ENCODE measurements around the gene TPSG1. TPM values are rescaled to one million over a fixed set of nuclear protein-coding genes. Genes with fewer than 3 reads are reported as not detected.

The TPSG1 gene
- total and polyA plus RNA-seq, 7 experiments from 2014 or later = not detected

- no peaks in the 10 kb centered on the region for H3K27me3 Mint-ChIP-seq
- H3K27ac Mint-ChIP-seq = no peak overlapping the region
- CTCF ChIA-PET = no interaction called here
- no peaks in the 10 kb centered on the region for H3K36me3 Mint-ChIP-seq
- Histone ChIP-seq H3K27me3 (ENCODE audit: control insufficient read depth in 2 of 2, insufficient read depth in 2 of 2, low read length in 2 of 2) (no peaks in the 10 kb centered on the region), H3K36me3 (ENCODE audit: control insufficient read depth in 2 of 3, insufficient read depth in 3 of 3, low read length in 3 of 3) (no peaks in the 10 kb centered on the region), H3K4me1 (ENCODE audit: control insufficient read depth in 2 of 2, insufficient read depth in 2 of 2, low read length in 2 of 2) (no peaks in the 10 kb centered on the region), H3K27ac (ENCODE audit: low read depth, low read length) (no peak overlapping the region), H3K9me3 (ENCODE audit: control insufficient read depth in 2 of 3, low read length in 3 of 3) (no peaks in the 10 kb centered on the region), H3K4me3 (ENCODE audit: low read length) (no peak overlapping the region)
- DNase-seq (no peak), ATAC-seq (no peak)
- no peaks in the 10 kb centered on the region for H3K9me3 Mint-ChIP-seq
- intact Hi-C loops (cut with micrococcal nuclease) = no loop called here
- no peaks in the 10 kb centered on the region for H3K4me1 Mint-ChIP-seq
- no peak overlapping the region for H3K4me3 Mint-ChIP-seq
- POLR2A ChIA-PET = no interaction called here
Observed at GRCh38 chr16:1223355-1224214, 1.5 kb downstream of the TPSG1 start.

DNA sequence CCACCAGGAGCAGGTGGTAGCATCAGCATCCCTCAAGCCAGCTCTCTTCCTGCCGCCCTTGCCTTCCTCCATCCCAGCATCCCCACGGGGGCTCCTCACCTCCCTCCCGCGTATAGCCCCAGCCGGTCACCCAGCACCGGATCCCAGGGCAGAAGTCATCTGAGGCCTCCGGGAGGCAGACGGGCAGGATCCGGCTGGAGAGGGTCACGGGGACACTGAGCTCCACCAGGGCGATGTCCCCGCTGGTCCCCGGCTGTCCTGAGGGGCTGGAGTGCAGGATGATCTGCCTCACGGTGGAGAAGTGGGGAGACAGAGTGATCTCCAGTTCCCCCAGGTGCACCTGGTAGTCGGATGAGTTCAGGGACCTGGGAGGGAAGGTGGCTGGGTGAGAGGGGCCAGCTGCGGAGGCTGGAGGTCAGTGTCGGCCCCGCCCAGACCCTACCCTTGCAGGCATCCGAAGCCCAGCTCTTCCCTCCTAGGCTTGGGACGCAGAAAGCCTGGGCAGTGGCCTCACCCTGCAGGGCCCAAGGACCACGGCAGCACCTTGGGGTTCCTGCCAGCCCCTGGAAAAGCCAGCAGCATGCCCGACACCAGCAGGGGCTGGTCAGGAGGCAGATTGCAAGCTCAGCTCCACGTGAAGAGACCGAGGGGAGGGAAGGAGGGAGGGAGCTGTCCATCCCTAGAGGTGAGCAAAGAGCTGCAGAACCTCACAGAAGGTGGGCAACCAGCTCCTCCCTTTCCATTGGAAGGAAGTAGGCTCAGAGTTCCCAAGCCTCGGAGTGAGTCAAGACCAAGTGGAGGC, 2.3 kb downstream of the TPSG1 start:
- Histone ChIP-seq H3K4me3 (ENCODE audit: low read length) (no peak overlapping the region), H3K4me1 (ENCODE audit: control insufficient read depth in 2 of 2, insufficient read depth in 2 of 2, low read length in 2 of 2) (no peaks in the 10 kb centered on the region), H3K27ac (ENCODE audit: low read depth, low read length) (no peak overlapping the region), H3K9me3 (ENCODE audit: control insufficient read depth in 2 of 3, low read length in 3 of 3) (no peaks in the 10 kb centered on the region), H3K36me3 (ENCODE audit: control insufficient read depth in 2 of 3, insufficient read depth in 3 of 3, low read length in 3 of 3) (no peaks in the 10 kb centered on the region), H3K27me3 (ENCODE audit: control insufficient read depth in 2 of 2, insufficient read depth in 2 of 2, low read length in 2 of 2) (no peaks in the 10 kb centered on the region)
- CTCF ChIA-PET = interaction anchor here (0.6 kb wide), 1 partner anchor 711 kb away, joined by 5 read pairs; no protein-coding TSS in a partner anchor
- Mint-ChIP-seq H3K4me3 (no peak overlapping the region), H3K27me3 (no peaks in the 10 kb centered on the region), H3K4me1 (no peaks in the 10 kb centered on the region), H3K9me3 (no peaks in the 10 kb centered on the region), H3K27ac (no peak overlapping the region), H3K36me3 (no peaks in the 10 kb centered on the region)
- intact Hi-C loops (cut with micrococcal nuclease) = no loop called here
- ATAC-seq (no peak), DNase-seq (no peak)
- POLR2A ChIA-PET = no interaction called here

DNA sequence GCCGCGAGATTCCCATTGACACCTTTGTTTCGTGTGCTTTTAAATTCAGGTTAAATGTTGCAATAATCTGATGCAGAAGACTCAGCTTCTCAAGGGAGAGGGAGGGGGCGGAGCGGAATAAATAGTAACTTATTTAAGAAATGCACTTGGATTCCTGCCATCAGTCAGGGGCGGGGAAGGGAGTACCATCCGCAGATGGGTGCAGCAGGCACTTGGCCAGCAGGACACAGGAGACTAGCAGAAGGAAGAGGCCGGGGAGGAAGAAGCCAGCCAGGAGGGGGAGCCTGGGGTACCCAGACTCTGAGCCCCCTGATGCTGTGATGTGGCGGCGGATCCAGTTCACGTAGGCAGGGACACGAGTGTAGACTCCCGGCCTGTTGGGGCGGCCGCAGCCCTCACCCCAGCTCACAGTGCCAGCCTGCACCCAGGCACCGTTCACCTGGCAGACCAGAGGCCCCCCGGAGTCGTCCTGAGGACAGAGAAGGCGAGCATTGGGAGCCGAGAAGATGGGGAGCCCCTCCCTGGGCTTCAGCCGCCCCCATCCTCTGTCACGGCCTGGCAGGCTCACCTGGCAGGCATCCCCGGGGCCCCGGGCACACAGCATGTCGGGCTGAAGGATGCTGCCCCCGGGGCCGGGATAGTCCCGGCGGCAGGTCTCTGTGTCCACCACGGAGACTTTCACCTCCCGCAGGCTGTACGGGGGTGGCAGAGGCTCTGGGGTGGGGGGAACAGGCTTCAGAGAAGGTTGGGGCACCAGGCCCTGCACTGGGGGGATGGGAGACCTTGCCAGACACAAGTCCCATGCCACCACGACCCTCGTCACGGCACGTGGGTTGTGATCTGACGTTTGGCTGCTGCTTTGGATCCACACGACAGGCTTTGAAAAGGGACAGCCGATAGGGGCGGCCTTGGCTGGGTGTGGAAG, 3.2 kb downstream of the TPSG1 start:
- no peak for DNase-seq
- Mint-ChIP-seq H3K36me3 (no peaks in the 10 kb centered on the region), H3K4me3 (no peak overlapping the region), H3K27me3 (no peaks in the 10 kb centered on the region), H3K27ac (no peak overlapping the region), H3K4me1 (no peaks in the 10 kb centered on the region), H3K9me3 (no peaks in the 10 kb centered on the region)
- Histone ChIP-seq H3K27me3 (ENCODE audit: control insufficient read depth in 2 of 2, insufficient read depth in 2 of 2, low read length in 2 of 2) (no peaks in the 10 kb centered on the region), H3K27ac (ENCODE audit: low read depth, low read length) (no peak overlapping the region), H3K4me1 (ENCODE audit: control insufficient read depth in 2 of 2, insufficient read depth in 2 of 2, low read length in 2 of 2) (no peaks in the 10 kb centered on the region), H3K36me3 (ENCODE audit: control insufficient read depth in 2 of 3, insufficient read depth in 3 of 3, low read length in 3 of 3) (no peaks in the 10 kb centered on the region), H3K9me3 (ENCODE audit: control insufficient read depth in 2 of 3, low read length in 3 of 3) (no peaks in the 10 kb centered on the region), H3K4me3 (ENCODE audit: low read length) (no peak overlapping the region)
- ATAC-seq = no peak
- ChIA-PET POLR2A (no interaction called here), CTCF (no interaction called here)
- intact Hi-C loops (cut with micrococcal nuclease) = no loop called here

DNA sequence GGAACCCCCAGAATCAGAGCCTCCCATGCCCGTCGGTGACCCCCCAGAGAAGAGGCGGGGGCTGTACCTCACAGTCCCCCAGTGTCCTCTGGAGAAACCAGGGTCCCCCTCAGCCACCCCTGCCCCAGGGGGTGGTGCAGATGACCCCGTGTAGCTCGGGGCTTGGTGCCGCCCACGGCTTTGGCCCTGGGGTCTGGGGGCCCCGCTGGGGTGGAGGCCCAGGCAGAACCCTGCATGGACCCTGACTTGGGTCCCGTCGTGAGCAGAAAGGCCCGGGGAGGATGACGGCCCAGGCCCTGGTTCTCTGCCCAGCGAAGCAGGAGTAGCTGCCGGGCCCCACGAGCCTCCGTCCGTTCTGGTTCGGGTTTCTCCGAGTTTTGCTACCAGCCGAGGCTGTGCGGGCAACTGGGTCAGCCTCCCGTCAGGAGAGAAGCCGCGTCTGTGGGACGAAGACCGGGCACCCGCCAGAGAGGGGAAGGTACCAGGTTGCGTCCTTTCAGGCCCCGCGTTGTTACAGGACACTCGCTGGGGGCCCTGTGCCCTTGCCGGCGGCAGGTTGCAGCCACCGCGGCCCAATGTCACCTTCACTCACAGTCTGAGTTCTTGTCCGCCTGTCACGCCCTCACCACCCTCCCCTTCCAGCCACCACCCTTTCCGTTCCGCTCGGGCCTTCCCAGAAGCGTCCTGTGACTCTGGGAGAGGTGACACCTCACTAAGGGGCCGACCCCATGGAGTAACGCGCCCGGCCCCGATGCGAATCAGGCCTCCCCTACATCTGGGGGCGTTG, 4.0 kb downstream of the TPSG1 start:
- Histone ChIP-seq H3K9me3 (ENCODE audit: control insufficient read depth in 2 of 3, low read length in 3 of 3) (no peaks in the 10 kb centered on the region), H3K4me1 (ENCODE audit: control insufficient read depth in 2 of 2, insufficient read depth in 2 of 2, low read length in 2 of 2) (no peaks in the 10 kb centered on the region), H3K36me3 (ENCODE audit: control insufficient read depth in 2 of 3, insufficient read depth in 3 of 3, low read length in 3 of 3) (no peaks in the 10 kb centered on the region), H3K27ac (ENCODE audit: low read depth, low read length) (no peak overlapping the region), H3K4me3 (ENCODE audit: low read length) (no peak overlapping the region), H3K27me3 (ENCODE audit: control insufficient read depth in 2 of 2, insufficient read depth in 2 of 2, low read length in 2 of 2) (no peaks in the 10 kb centered on the region)
- H3K36me3 Mint-ChIP-seq = no peaks in the 10 kb centered on the region
- POLR2A ChIA-PET = no interaction called here
- no peak overlapping the region for H3K27ac Mint-ChIP-seq
- DNase-seq (no peak), ATAC-seq (no peak)
- H3K27me3 Mint-ChIP-seq = no peaks in the 10 kb centered on the region
- intact Hi-C loops (cut with micrococcal nuclease) = no loop called here
- H3K4me1 Mint-ChIP-seq = peaks cover 0 to 1% (median 0%) of the 10 kb centered on the region in 7 donors
- CTCF ChIA-PET = no interaction called here
- no peaks in the 10 kb centered on the region for H3K9me3 Mint-ChIP-seq
- H3K4me3 Mint-ChIP-seq = no peak overlapping the region

GRCh38 chr16:1220098-1220728, 4.9 kb downstream of the TPSG1 start:
- no peak overlapping the region for H3K27ac ChIP-seq (ENCODE audit: low read depth, low read length)
- ChIA-PET POLR2A (no interaction called here), CTCF (no interaction called here)
- no peaks in the 10 kb centered on the region for H3K4me1 ChIP-seq (ENCODE audit: control insufficient read depth in 2 of 2, insufficient read depth in 2 of 2, low read length in 2 of 2)
- Mint-ChIP-seq H3K4me3 (no peak overlapping the region), H3K27me3 (no peaks in the 10 kb centered on the region), H3K4me1 (peaks cover 0 to 2% (median 0%) of the 10 kb centered on the region in 7 donors), H3K27ac (no peak overlapping the region), H3K9me3 (no peaks in the 10 kb centered on the region), H3K36me3 (no peaks in the 10 kb centered on the region)
- H3K9me3 ChIP-seq (ENCODE audit: control insufficient read depth in 2 of 3, low read length in 3 of 3) = no peaks in the 10 kb centered on the region
- no peaks in the 10 kb centered on the region for H3K36me3 ChIP-seq (ENCODE audit: control insufficient read depth in 2 of 3, insufficient read depth in 3 of 3, low read length in 3 of 3)
- intact Hi-C loops (cut with micrococcal nuclease) = no loop called here
- no peaks in the 10 kb centered on the region for H3K27me3 ChIP-seq (ENCODE audit: control insufficient read depth in 2 of 2, insufficient read depth in 2 of 2, low read length in 2 of 2)
- H3K4me3 ChIP-seq (ENCODE audit: low read length) = no peak overlapping the region
- DNase-seq = no peak
- ATAC-seq = no peak
